Measurements from ENCODE around the gene FPR3.
"Not testable (repeated sequence)": the region's sequence is repeated elsewhere in the genome, so short reads cannot be mapped to it uniquely, and the experiment has no call there.

FPR3 gene

GRCh38 chr19:51761696-51762095, 33.3 kb upstream of the FPR3 start:
- no peak for TF ChIP-seq SPI1 (IDR thresholded peaks at IDR 0.05; ENCODE audit: low read depth, low read length)
- TF ChIP-seq POLR2AphosphoS5 (IDR thresholded peaks at IDR 0.05; ENCODE audit: low read depth, low read length), result no peak
- TF ChIP-seq TAF1 (IDR thresholded peaks at IDR 0.05; ENCODE audit: low read depth, low read length), result no peak
- TF ChIP-seq POU2F2 (IDR thresholded peaks at IDR 0.05; ENCODE audit: low read depth, low read length), result no peak
- DNase-seq (ENCODE audit: insufficient read length, low spot score) (no peak), FAIRE-seq (no peak)

GRCh38 chr19:51765086-51765485, 29.9 kb upstream of the FPR3 start:
- FAIRE-seq (no peak), DNase-seq (ENCODE audit: insufficient read length, low spot score) (no peak)
- TF ChIP-seq PAX5 (IDR thresholded peaks at IDR 0.05; ENCODE audit: insufficient read depth, low read length, severe bottlenecking), result no peak
- no peak for TF ChIP-seq TAF1 (IDR thresholded peaks at IDR 0.05; ENCODE audit: low read depth, low read length)
- TF ChIP-seq SPI1 (IDR thresholded peaks at IDR 0.05; ENCODE audit: low read depth, low read length), result no peak
- no peak for TF ChIP-seq POLR2A (IDR thresholded peaks at IDR 0.05; ENCODE audit: low read depth, low read length)
- no peak for TF ChIP-seq POLR2AphosphoS5 (IDR thresholded peaks at IDR 0.05; ENCODE audit: low read depth, low read length)
- no peak for TF ChIP-seq POU2F2 (IDR thresholded peaks at IDR 0.05; ENCODE audit: low read depth, low read length)

GRCh38 chr19:51766461-51766860, 28.5 kb upstream of the FPR3 start:
- FAIRE-seq, result no peak
- TF ChIP-seq PAX5 (IDR thresholded peaks at IDR 0.05; ENCODE audit: insufficient read depth, low read length, severe bottlenecking) (no peak), SPI1 (IDR thresholded peaks at IDR 0.05; ENCODE audit: low read depth, low read length) (no peak), POU2F2 (IDR thresholded peaks at IDR 0.05; ENCODE audit: low read depth, low read length) (no peak), POLR2AphosphoS5 (IDR thresholded peaks at IDR 0.05; ENCODE audit: low read depth, low read length) (no peak), POLR2A (IDR thresholded peaks at IDR 0.05; ENCODE audit: low read depth, low read length) (no peak), TAF1 (IDR thresholded peaks at IDR 0.05; ENCODE audit: low read depth, low read length) (no peak)
- DNase-seq (ENCODE audit: insufficient read length, low spot score), result no peak

- DNase-seq (ENCODE audit: insufficient read length, low spot score), result no peak
These were observed 23.4 kb upstream of the FPR3 start for GRCh38 chr19:51771376-51772130.

GRCh38 chr19:51772977-51773376, 22.0 kb upstream of the FPR3 start:
- no peak for DNase-seq (ENCODE audit: insufficient read length, low spot score)
- no peak for FAIRE-seq
- TF ChIP-seq SPI1 (IDR thresholded peaks at IDR 0.05; ENCODE audit: low read depth, low read length) (no peak), PAX5 (IDR thresholded peaks at IDR 0.05; ENCODE audit: insufficient read depth, low read length, severe bottlenecking) (no peak), TAF1 (IDR thresholded peaks at IDR 0.05; ENCODE audit: low read depth, low read length) (no peak), POLR2AphosphoS5 (IDR thresholded peaks at IDR 0.05; ENCODE audit: low read depth, low read length) (no peak), POU2F2 (IDR thresholded peaks at IDR 0.05; ENCODE audit: low read depth, low read length) (no peak), POLR2A (IDR thresholded peaks at IDR 0.05; ENCODE audit: low read depth, low read length) (no peak)

More at GRCh38 chr19:51771376-51772130, 23.4 kb upstream of the FPR3 start:
- TF ChIP-seq POU2F2 (IDR thresholded peaks at IDR 0.05; ENCODE audit: low read depth, low read length) (no peak), TAF1 (IDR thresholded peaks at IDR 0.05; ENCODE audit: low read depth, low read length) (no peak), POLR2A (IDR thresholded peaks at IDR 0.05; ENCODE audit: low read depth, low read length) (no peak), SPI1 (IDR thresholded peaks at IDR 0.05; ENCODE audit: low read depth, low read length) (no peak), POLR2AphosphoS5 (IDR thresholded peaks at IDR 0.05; ENCODE audit: low read depth, low read length) (no peak), PAX5 (IDR thresholded peaks at IDR 0.05; ENCODE audit: insufficient read depth, low read length, severe bottlenecking) (no peak)
- FAIRE-seq, result no peak

GRCh38 chr19:51776561-51776960, 18.4 kb upstream of the FPR3 start:
- FAIRE-seq; DNase-seq (ENCODE audit: insufficient read length, low spot score): not testable (repeated sequence)

- TF ChIP-seq POU2F2 (IDR thresholded peaks at IDR 0.05; ENCODE audit: low read depth, low read length), result no peak
- no peak for TF ChIP-seq POLR2A (IDR thresholded peaks at IDR 0.05; ENCODE audit: low read depth, low read length)
- no peak for TF ChIP-seq PAX5 (IDR thresholded peaks at IDR 0.05; ENCODE audit: insufficient read depth, low read length, severe bottlenecking)
- no peak for TF ChIP-seq TAF1 (IDR thresholded peaks at IDR 0.05; ENCODE audit: low read depth, low read length)
- no peak for TF ChIP-seq SPI1 (IDR thresholded peaks at IDR 0.05; ENCODE audit: low read depth, low read length)
- no peak for TF ChIP-seq POLR2AphosphoS5 (IDR thresholded peaks at IDR 0.05; ENCODE audit: low read depth, low read length)
- FAIRE-seq (peak; percentile 85), DNase-seq (ENCODE audit: insufficient read length, low spot score) (peak; percentile 33)
These were observed 17.1 kb upstream of the FPR3 start for GRCh38 chr19:51777570-51778462.

GRCh38 chr19:51779181-51779580, 15.8 kb upstream of the FPR3 start:
- FAIRE-seq, result no peak
- no peak for TF ChIP-seq POLR2AphosphoS5 (IDR thresholded peaks at IDR 0.05; ENCODE audit: low read depth, low read length)
- no peak for TF ChIP-seq SPI1 (IDR thresholded peaks at IDR 0.05; ENCODE audit: low read depth, low read length)
- no peak for TF ChIP-seq TAF1 (IDR thresholded peaks at IDR 0.05; ENCODE audit: low read depth, low read length)

GRCh38 chr19:51779703-51780102, 15.3 kb upstream of the FPR3 start:
- DNase-seq (ENCODE audit: insufficient read length, low spot score), result no peak
- TF ChIP-seq PAX5 (IDR thresholded peaks at IDR 0.05; ENCODE audit: insufficient read depth, low read length, severe bottlenecking), result no peak
- TF ChIP-seq TAF1 (IDR thresholded peaks at IDR 0.05; ENCODE audit: low read depth, low read length), result no peak
- no peak for TF ChIP-seq SPI1 (IDR thresholded peaks at IDR 0.05; ENCODE audit: low read depth, low read length)
- TF ChIP-seq POU2F2 (IDR thresholded peaks at IDR 0.05; ENCODE audit: low read depth, low read length), result no peak
- no peak for TF ChIP-seq POLR2A (IDR thresholded peaks at IDR 0.05; ENCODE audit: low read depth, low read length)
- TF ChIP-seq POLR2AphosphoS5 (IDR thresholded peaks at IDR 0.05; ENCODE audit: low read depth, low read length), result no peak
- no peak for FAIRE-seq

More at GRCh38 chr19:51779181-51779580, 15.8 kb upstream of the FPR3 start:
- no peak for DNase-seq (ENCODE audit: insufficient read length, low spot score)

All from GM12891 (cell line).